HCT116 (cell line): ENCODE data around the gene FAM168A. TPM values are rescaled to one million over a fixed set of nuclear protein-coding genes. Genes with fewer than 3 reads are reported as not detected.

ENCODE experiments used
- ATAC-seq: fragments of 200-7000 bp; cut with Tn5 transposase; 2 replicates; pipeline ENCODE4 v1.9.1; 2020; ENCODE audit warnings: mild to moderate bottlenecking, moderate library complexity
- BruUV-seq: library from RNA; stranded (reverse); fragments of 400-500 nt; replicated peaks from 2 replicates; lab custom pipeline; 2021; lab: Mats Ljungman, UMichigan
- CTCF ChIA-PET: fragments of 300-600 bp; sonication (Branson Sonifier 250); formaldehyde crosslinking; loops from one replicate; lab custom pipeline; 2021; ENCODE audit warnings: antibody characterized with exemption; lab: Charles Lee
- POLR2A ChIA-PET: fragments of 300-600, 350-600 bp; sonication (Branson Sonifier 250); formaldehyde crosslinking; loops from one replicate; lab custom pipeline; 2021; ENCODE audit warnings: antibody characterized with exemption; lab: Charles Lee
- RAD21 ChIA-PET, 2 experiments: fragments of 300-600 bp; sonication (Branson Sonifier 250); formaldehyde crosslinking; loops; one replicate each; lab custom pipeline; 2023; ENCODE audit warnings: low total read pairs in 2 of 2; ENCODE audit not compliant: uncharacterized antibody in 2 of 2, unreplicated experiment in 2 of 2, low non-redundant PET in 1 of 2; lab: Charles Lee
- DNase-seq: peaks from one replicate; pipeline ENCODE4 v3.0.0-alpha.2; 2010; ENCODE audit warnings: low read depth, low spot score
- H2AFZ ChIP-seq: fragments of 200-600 bp; shearing (Covaris generic), sonication (generic); 2 replicates; pipeline ENCODE4 v1.6.1; 2017; ENCODE audit warnings: low read depth, mixed run types, mixed read lengths, antibody characterized with exemption, low read length; ENCODE audit not compliant: poor library complexity, severe bottlenecking
- H3K27ac ChIP-seq: 2 replicates; pipeline ENCODE4 v1.5.1; 2012; ENCODE audit warnings: low read depth, low read length
- H3K27me3 ChIP-seq: fragments of 200-600 bp; sonication (generic); 2 replicates; pipeline ENCODE4 v1.6.1; 2016; ENCODE audit warnings: mixed run types, low read length, mixed read lengths; ENCODE audit not compliant: insufficient read depth
- H3K36me3 ChIP-seq, 2 experiments: fragments of 200-500 bp in 1 of 2; fragments of 200-600 bp in 1 of 2; sonication (Bioruptor generic) in 1 of 2; sonication (generic) in 1 of 2; 2 replicates each; pipeline versions ENCODE4 v1.5.1 to v1.6.1; 2014 to 2016; ENCODE audit warnings: low read length in 2 of 2, inconsistent platforms in 1 of 2, mixed read lengths in 1 of 2, mixed run types in 1 of 2; ENCODE audit not compliant: insufficient read depth in 2 of 2, control insufficient read depth in 1 of 2
- H3K4me1 ChIP-seq, 2 experiments: fragments of 200-600 bp in 1 of 2; sonication (generic) in 1 of 2; 2 replicates each; pipeline versions ENCODE4 v1.5.1 to v1.6.1; 2012 to 2017; ENCODE audit warnings: low read length in 2 of 2, inconsistent platforms in 1 of 2, mild to moderate bottlenecking in 1 of 2, mixed read lengths in 1 of 2, mixed run types in 1 of 2, moderate library complexity in 1 of 2; ENCODE audit not compliant: insufficient read depth in 2 of 2, control insufficient read depth in 1 of 2
- H3K4me2 ChIP-seq: fragments of 200-600 bp; sonication (generic); 2 replicates; pipeline ENCODE4 v1.6.1; 2017; ENCODE audit warnings: mixed run types, low read length, mixed read lengths
- H3K4me3 ChIP-seq, 2 experiments: fragments of 200-600 bp in 1 of 2; sonication (generic) in 1 of 2; replicated peaks in 1 of 2; 2 replicates each; pipeline ENCODE4 v1.5.1; 2011 to 2016; ENCODE audit warnings: low read length in 2 of 2, control low read depth in 1 of 2, low read depth in 1 of 2, mild to moderate bottlenecking in 1 of 2, mixed read lengths in 1 of 2, mixed run types in 1 of 2
- H3K79me2 ChIP-seq: fragments of 200-600 bp; sonication (generic); 2 replicates; pipeline ENCODE4 v1.6.1; 2017; ENCODE audit warnings: mild to moderate bottlenecking, mixed run types, low read length, moderate library complexity, mixed read lengths; ENCODE audit not compliant: insufficient read depth
- H3K9ac ChIP-seq: fragments of 200-600 bp; sonication (generic); 2 replicates; pipeline ENCODE4 v1.6.1; 2016; ENCODE audit warnings: low read length, mixed read lengths
- H3K9me2 ChIP-seq: fragments of 200-600 bp; sonication (generic), shearing (Covaris generic); 2 replicates; pipeline ENCODE4 v1.6.1; 2017; ENCODE audit warnings: mixed run types, mild to moderate bottlenecking, moderate library complexity; ENCODE audit not compliant: insufficient read depth
- H3K9me3 ChIP-seq, 2 experiments: fragments of 200-500 bp in 1 of 2; fragments of 200-600 bp in 1 of 2; sonication (Bioruptor generic) in 1 of 2; sonication (generic) in 1 of 2; 2 replicates each; pipeline ENCODE4 v1.6.1; 2014 to 2017; ENCODE audit warnings: low read length in 2 of 2, mixed read lengths in 2 of 2, inconsistent platforms in 1 of 2, low read depth in 1 of 2, mild to moderate bottlenecking in 1 of 2, mixed run types in 1 of 2, moderate library complexity in 1 of 2; ENCODE audit not compliant: control insufficient read depth in 1 of 2, insufficient read depth in 1 of 2
- H4K20me1 ChIP-seq: fragments of 200-600 bp; sonication (generic), shearing (Covaris generic); 2 replicates; pipeline ENCODE4 v1.6.1; 2017; ENCODE audit warnings: mixed run types, mild to moderate bottlenecking, moderate library complexity; ENCODE audit not compliant: insufficient read depth
- CBX3 ChIP-seq: IDR thresholded peaks from 2 replicates; pipeline ENCODE4 v1.6.1; 2012; ENCODE audit warnings: low read depth
- ELF1 ChIP-seq: IDR thresholded peaks from 2 replicates; pipeline ENCODE4 v1.6.1; 2012; ENCODE audit warnings: low read depth, borderline replicate concordance
- EZH2 ChIP-seq: fragments of 200-600 bp; sonication (generic); IDR thresholded peaks from 2 replicates; pipeline ENCODE4 v1.6.1; 2017; ENCODE audit warnings: antibody characterized with exemption, mixed run types
- EZH2phosphoT487 ChIP-seq: fragments of 200-600 bp; IDR thresholded peaks from 2 replicates; pipeline ENCODE4 v1.6.1; 2018; ENCODE audit warnings: antibody characterized with exemption, borderline replicate concordance
- FOSL1 ChIP-seq: IDR thresholded peaks from 2 replicates; pipeline ENCODE4 v1.6.1; 2012; ENCODE audit warnings: low read depth
- JUND ChIP-seq: IDR thresholded peaks from 2 replicates; pipeline ENCODE4 v1.6.1; 2012
- MAX ChIP-seq: IDR thresholded peaks from 2 replicates; pipeline ENCODE4 v1.6.1; 2012
- POLR2A ChIP-seq: IDR thresholded peaks from 2 replicates; pipeline ENCODE4 v1.7.0; 2011; ENCODE audit warnings: borderline replicate concordance; ENCODE audit not compliant: insufficient read depth, insufficient read length; ENCODE audit errors: extremely low read depth
- POLR2AphosphoS5 ChIP-seq: IDR thresholded peaks from 2 replicates; pipeline ENCODE4 v1.6.1; 2011; ENCODE audit warnings: mild to moderate bottlenecking, low read depth, low read length, moderate library complexity
- RAD21 ChIP-seq: IDR thresholded peaks from 2 replicates; pipeline ENCODE4 v1.6.1; 2012; ENCODE audit warnings: low read depth, mild to moderate bottlenecking
- SIN3A ChIP-seq: IDR thresholded peaks from 2 replicates; pipeline ENCODE4 v1.6.1; 2012; ENCODE audit warnings: low read depth
- SP1 ChIP-seq: IDR thresholded peaks from 2 replicates; pipeline ENCODE4 v1.6.1; 2012; ENCODE audit warnings: low read depth
- SRF ChIP-seq: IDR thresholded peaks from 2 replicates; pipeline ENCODE4 v1.6.1; 2012; ENCODE audit warnings: low read depth
- TCF7L2 ChIP-seq: IDR thresholded peaks from 2 replicates; pipeline ENCODE4 v1.7.0; 2011; ENCODE audit warnings: borderline replicate concordance, inconsistent platforms; ENCODE audit not compliant: insufficient read depth, insufficient read length; ENCODE audit errors: extremely low read depth
- ZNF274 ChIP-seq: fragments of 200-500 bp; sonication (Bioruptor generic); IDR thresholded peaks from 2 replicates; pipeline ENCODE4 v1.6.1; 2014; ENCODE audit warnings: mild to moderate bottlenecking, low read depth, low read length, inconsistent platforms
- intact Hi-C: fragments of 100-400 bp; cut with micrococcal nuclease; formaldehyde crosslinking; loops from 2 replicates; pipeline ENCODE4 v1.10.0; 2022
- total RNA-seq: library from RNA; stranded (reverse); gene quantifications from one replicate; pipeline ENCODE4 v1.2.1, GENCODE V29; 2021; ENCODE audit not compliant: unreplicated experiment
- TF ChIP-seq, protein P1 (sequence below): IDR thresholded peaks from 2 replicates; pipeline ENCODE4 v1.6.1; 2012
- TF ChIP-seq, protein P2 (sequence below): IDR thresholded peaks from 2 replicates; pipeline ENCODE4 v1.6.1; 2012; ENCODE audit warnings: low read depth

FAM168A gene
- total RNA-seq, 1 experiment from 2014 or later, result 31.5 TPM

GRCh38 chr11:73586791-73587190, 11.1 kb downstream of the FAM168A start:
- CTCF ChIA-PET, result no interaction called here
- no peaks in the 10 kb centered on the region for H4K20me1 ChIP-seq
- RAD21 ChIA-PET, result no interaction called here
- TF ChIP-seq RAD21 (no peak), TCF7L2 (no peak)
- TF ChIP-seq, all 23 proteins: peak for 0
- Histone ChIP-seq H3K27me3 (no peaks in the 10 kb centered on the region), H3K9ac (no peak overlapping the region), H3K4me2 (no peak overlapping the region), H3K27ac (no peak overlapping the region), H3K79me2 (peaks cover 50% of the 10 kb centered on the region), H3K4me1 (0 out of 4 replicates have a peak, but pooled peaks cover 0 to 3% of the 10 kb centered on the region in 2 experiments), H3K36me3 (no peaks in the 10 kb centered on the region), H3K9me3 (no peaks in the 10 kb centered on the region), H3K4me3 (no peak overlapping the region), H2AFZ (no peak overlapping the region), H3K9me2 (no peaks in the 10 kb centered on the region)
- no peak for ATAC-seq
- DNase-seq, result no peak
- POLR2A ChIA-PET, result no interaction called here
- BruUV-seq, result no TSS peak
- intact Hi-C loops, result no loop called here

GRCh38 chr11:73585834-73586575, 11.9 kb downstream of the FAM168A start:
- Histone ChIP-seq H4K20me1 (no peaks in the 10 kb centered on the region), H3K79me2 (peaks cover 49% of the 10 kb centered on the region), H3K27me3 (no peaks in the 10 kb centered on the region), H3K9me2 (no peaks in the 10 kb centered on the region), H3K4me3 (no peak overlapping the region), H3K4me1 (0 out of 4 replicates have a peak, but pooled peaks cover 0 to 3% of the 10 kb centered on the region in 2 experiments), H3K36me3 (no peaks in the 10 kb centered on the region), H3K9me3 (no peaks in the 10 kb centered on the region), H3K9ac (no peak overlapping the region), H3K4me2 (no peak overlapping the region), H2AFZ (no peak overlapping the region), H3K27ac (no peak overlapping the region)
- intact Hi-C loops, result no loop called here
- ChIA-PET RAD21 (no interaction called here), CTCF (no interaction called here), POLR2A (no interaction called here)
- DNase-seq (no peak), ATAC-seq (no peak)
- BruUV-seq, result no TSS peak
- no peak for TF ChIP-seq ELF1
- TF ChIP-seq, protein P1, sequence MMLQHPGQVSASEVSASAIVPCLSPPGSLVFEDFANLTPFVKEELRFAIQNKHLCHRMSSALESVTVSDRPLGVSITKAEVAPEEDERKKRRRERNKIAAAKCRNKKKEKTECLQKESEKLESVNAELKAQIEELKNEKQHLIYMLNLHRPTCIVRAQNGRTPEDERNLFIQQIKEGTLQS, result no peak
- TF ChIP-seq EZH2phosphoT487, result no peak
- no peak for TF ChIP-seq FOSL1
- TF ChIP-seq ZNF274, result no peak
- TF ChIP-seq TCF7L2, result no peak
- no peak for TF ChIP-seq JUND
- no peak for TF ChIP-seq POLR2A
- TF ChIP-seq, protein P2, sequence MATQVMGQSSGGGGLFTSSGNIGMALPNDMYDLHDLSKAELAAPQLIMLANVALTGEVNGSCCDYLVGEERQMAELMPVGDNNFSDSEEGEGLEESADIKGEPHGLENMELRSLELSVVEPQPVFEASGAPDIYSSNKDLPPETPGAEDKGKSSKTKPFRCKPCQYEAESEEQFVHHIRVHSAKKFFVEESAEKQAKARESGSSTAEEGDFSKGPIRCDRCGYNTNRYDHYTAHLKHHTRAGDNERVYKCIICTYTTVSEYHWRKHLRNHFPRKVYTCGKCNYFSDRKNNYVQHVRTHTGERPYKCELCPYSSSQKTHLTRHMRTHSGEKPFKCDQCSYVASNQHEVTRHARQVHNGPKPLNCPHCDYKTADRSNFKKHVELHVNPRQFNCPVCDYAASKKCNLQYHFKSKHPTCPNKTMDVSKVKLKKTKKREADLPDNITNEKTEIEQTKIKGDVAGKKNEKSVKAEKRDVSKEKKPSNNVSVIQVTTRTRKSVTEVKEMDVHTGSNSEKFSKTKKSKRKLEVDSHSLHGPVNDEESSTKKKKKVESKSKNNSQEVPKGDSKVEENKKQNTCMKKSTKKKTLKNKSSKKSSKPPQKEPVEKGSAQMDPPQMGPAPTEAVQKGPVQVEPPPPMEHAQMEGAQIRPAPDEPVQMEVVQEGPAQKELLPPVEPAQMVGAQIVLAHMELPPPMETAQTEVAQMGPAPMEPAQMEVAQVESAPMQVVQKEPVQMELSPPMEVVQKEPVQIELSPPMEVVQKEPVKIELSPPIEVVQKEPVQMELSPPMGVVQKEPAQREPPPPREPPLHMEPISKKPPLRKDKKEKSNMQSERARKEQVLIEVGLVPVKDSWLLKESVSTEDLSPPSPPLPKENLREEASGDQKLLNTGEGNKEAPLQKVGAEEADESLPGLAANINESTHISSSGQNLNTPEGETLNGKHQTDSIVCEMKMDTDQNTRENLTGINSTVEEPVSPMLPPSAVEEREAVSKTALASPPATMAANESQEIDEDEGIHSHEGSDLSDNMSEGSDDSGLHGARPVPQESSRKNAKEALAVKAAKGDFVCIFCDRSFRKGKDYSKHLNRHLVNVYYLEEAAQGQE, result no peak
- TF ChIP-seq CBX3, result no peak
- no peak for TF ChIP-seq SIN3A
- no peak for TF ChIP-seq SP1
- TF ChIP-seq POLR2AphosphoS5, result no peak
- no peak for TF ChIP-seq EZH2
- no peak for TF ChIP-seq MAX
- TF ChIP-seq SRF, result no peak
